Urothelium cell line (cell line): ENCODE results near the gene BMPR2.

Source experiments
- DNase-seq: peaks from one replicate; pipeline ENCODE4 v3.0.0; 2011; ENCODE audit warnings: low spot score, mixed read lengths
- FAIRE-seq: peaks from 2 replicates; lab custom pipeline; 2011; peaks lifted over from hg19 to GRCh38; lab: Jason Lieb, UNC

Gene BMPR2

DNA sequence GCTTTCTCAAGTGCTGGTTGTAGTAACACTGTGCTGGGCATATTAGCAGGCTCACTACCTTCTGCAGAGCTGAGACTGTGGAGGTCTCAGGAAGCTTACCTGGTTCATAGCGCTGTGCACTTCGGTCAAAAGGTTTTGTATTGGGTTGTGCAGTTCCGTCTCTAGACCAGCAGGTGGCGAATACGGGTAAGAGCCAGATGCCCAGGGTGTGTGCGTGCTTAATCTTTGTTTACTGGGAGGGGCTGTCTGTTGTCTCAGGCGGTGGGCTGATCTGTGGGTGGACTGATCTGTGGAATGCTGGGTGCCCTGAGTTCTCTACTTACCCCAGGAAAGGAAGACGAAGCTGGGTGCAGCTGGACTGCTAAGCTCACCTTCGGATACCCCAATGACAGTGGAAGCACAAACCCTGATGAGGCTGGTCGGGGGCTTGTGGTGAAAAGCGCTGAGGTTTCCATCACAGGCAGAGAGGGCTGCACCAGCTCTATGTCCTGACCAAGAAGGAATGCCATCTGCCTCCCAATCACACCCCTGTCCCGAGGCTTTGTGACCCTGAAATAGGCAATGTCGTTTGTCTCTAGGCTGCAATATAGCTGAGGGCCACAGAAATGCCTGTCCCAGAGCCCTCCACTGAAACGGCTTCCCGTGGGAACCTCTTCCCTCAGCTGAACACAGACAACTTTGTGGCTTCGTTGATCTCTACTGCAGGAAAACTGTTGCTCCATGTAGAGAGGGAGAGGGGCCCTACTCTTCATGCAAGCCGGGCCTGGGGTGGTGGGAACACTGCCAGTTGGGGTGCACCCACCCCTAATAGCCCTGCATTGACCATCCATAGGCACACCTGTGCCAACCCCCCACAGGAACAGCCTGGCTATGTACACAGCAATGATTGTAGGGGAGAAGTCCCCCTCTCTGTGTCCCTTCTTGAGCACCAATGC, 212.8 kb downstream of the BMPR2 start:
- DNase-seq (peak; percentile 76), FAIRE-seq (no peak)

GRCh38 chr2:202589582-202589949, 213.4 kb downstream of the BMPR2 start:
- DNase-seq (no peak), FAIRE-seq (no peak)

GRCh38 chr2:202592566-202592965, 216.4 kb downstream of the BMPR2 start:
- FAIRE-seq (no peak), DNase-seq (no peak)

- no peak for DNase-seq
- no peak for FAIRE-seq
These were observed 223.0 kb downstream of the BMPR2 start for GRCh38 chr2:202599105-202599504.

DNA sequence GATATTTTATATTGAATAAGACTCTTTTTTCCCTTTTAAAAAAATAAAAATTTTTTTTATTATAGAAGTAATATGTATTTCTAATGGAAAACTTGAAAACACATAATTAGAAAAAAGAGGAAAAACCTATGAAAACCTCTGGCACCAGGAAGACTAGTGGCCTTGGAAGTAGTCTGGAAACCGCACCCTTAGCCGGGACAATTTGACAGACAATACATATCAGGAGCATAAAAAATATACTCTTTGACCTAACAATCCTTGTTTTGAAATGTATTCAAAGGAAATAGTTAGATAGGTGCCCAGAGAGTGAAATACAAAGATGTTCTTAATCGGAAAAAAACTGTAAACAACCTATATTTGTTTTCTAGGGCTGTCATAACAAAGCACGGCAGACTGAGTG, 223.8 kb downstream of the BMPR2 start:
- FAIRE-seq (no peak), DNase-seq (no peak)

DNA sequence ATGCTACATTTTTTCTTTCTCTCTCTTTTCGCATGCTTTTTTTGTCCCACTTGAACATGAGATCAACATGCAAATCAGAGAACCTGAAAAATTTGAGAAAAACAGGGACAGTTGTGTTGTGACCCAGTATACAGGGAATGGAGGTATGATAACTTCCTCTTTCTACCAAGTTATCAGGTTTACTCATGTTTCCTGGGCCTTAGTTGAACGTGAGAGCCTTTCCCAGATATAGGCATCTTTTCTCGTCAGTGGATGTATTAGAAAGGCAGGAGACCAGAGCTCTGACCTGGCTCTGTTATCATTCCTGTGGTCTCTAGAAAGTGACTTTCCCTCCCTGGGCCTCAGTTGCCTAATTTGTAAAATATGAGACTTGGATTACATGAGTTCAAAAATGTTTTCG, 228.6 kb downstream of the BMPR2 start:
- DNase-seq (no peak), FAIRE-seq (no peak)

- DNase-seq (no peak), FAIRE-seq (no peak)
These were observed 229.0 kb downstream of the BMPR2 start for GRCh38 chr2:202605174-202605573.

- no peak for DNase-seq
- no peak for FAIRE-seq
These were observed 232.2 kb downstream of the BMPR2 start for GRCh38 chr2:202608142-202608852.

GRCh38 chr2:202609381-202610145, 233.4 kb downstream of the BMPR2 start:
- DNase-seq (no peak), FAIRE-seq (no peak)

DNA sequence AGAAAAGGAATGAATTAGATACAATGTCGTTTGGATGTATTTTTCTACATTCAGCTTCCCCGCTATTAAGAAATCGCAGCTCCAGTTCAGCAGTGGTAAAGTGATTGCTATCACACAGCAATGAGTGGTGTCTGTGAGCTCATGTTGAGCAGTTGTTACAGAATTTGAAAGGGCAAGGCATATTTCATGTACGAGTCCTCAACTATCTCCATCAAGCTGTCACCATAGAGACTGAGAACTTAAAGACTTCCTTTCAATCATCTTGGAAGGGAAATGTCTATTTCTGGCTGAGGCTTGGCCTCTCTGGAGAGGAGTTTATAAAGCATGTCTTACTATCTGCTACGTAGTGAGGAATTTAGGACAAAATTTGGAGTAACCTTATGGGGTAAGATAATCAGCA, 234.3 kb downstream of the BMPR2 start:
- DNase-seq (no peak), FAIRE-seq (no peak)

- no peak for FAIRE-seq
These were observed 236.0 kb downstream of the BMPR2 start for GRCh38 chr2:202612145-202612544.

DNA sequence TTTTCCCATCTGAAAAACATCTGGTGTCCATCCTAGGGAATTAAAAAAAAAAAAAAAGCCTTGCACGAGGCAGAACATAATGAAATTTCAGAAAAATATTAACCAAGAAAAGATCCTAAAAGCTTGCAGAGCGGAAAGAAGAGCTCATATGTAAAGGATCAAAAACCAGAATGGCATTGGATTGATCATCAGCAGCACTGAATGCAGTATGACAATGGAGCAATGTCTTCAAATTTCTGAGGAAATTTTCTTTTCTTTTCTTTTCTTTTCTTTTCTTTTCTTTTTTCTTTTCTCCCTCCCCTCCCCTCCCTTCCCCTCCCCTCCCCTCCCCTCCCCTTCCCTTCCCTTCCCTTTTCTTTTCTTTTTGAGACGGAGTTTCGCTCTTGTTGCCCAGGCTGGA, 237.4 kb downstream of the BMPR2 start:
- FAIRE-seq = no peak
- DNase-seq = no peak

More at GRCh38 chr2:202612145-202612544, 236.0 kb downstream of the BMPR2 start:
- DNase-seq = no peak
